Right lobe of liver (tissue), 4 donors: ENCODE results near the gene NAT10.

Source experiments
- CTCF ChIP-seq, 4 donors: fragments of 200-600 bp in 3 of 4; fragments of 450-650 bp in 1 of 4; IDR thresholded peaks; one replicate each; pipeline versions ENCODE4 v1.5.1 to v1.8.0; 2016 to 2022; ENCODE audit warnings: antibody characterized with exemption in 4 of 4, mild to moderate bottlenecking in 2 of 4
- POLR2A ChIP-seq: fragments of 450-650 bp; IDR thresholded peaks from one replicate; pipeline ENCODE4 v1.6.1; 2017; ENCODE audit warnings: antibody characterized with exemption, mild to moderate bottlenecking
- donor health status: DM: no; HTN: no; CAD: no.
- donor health status: DM: no; HTN: no; CAD: no.
- donor health status: DM: no; HTN: yes; CAD: no.

- no peak for TF ChIP-seq CTCF (IDR thresholded peaks at IDR 0.05)
- TF ChIP-seq POLR2A: no peak
Measured at GRCh38 chr11:34165121-34165520, 59.7 kb downstream of the NAT10 start.
